Skin of body (tissue), 2 donors: Measurements from ENCODE around the gene DCTN4. TPM values are rescaled to one million over a fixed set of nuclear protein-coding genes. Genes with fewer than 3 reads are reported as not detected.

ENCODE experiments used
- DNase-seq: peaks from one replicate; lab custom pipeline; 2025; lab: John Stamatoyannopoulos, UW
- total RNA-seq: library from RNA; depleted of rRNA; stranded (reverse); fragments of >200 nt; gene quantifications from one replicate; pipeline ENCODE4 v1.2.3, GENCODE V29; 2014

The DCTN4 gene
- total RNA-seq, 1 donor from 2014 or later = 56.5 TPM

DNA sequence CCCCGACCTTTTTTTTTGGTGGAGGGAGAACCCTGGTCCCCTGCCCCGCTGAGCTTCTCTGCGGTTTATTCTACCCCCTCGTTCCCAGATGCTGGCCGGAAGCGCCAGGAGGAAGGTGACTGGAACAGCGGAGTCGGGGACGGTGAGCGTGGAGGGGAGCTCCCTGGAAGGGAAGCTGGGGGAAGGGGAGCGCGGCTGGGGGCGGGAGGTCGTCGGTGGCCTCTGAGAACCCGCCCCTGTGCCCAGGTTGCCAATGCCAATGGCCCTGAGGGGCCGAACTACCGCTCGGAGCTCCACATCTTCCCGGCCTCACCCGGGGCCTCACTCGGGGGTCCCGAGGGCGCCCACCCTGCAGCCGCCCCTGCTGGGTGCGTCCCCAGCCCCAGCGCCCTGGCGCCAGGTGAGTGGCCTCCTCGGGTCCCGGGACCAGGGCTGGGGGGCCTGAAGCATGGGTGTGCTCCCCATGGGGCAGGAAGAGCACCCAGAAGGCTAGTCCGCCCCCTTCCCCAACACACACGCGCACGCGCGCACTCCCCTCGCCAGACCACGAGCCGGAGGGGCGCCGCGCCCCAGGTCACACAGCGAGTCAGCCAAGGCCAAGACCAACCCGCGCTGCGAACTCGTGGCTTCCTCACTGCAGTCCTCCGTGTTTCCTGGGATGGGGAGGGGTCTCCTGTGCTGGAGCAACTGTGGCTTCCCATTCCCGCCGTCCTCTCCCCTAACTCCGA is 87.1 kb downstream of the DCTN4 start:
- DNase-seq = peak; percentile 13

DNA sequence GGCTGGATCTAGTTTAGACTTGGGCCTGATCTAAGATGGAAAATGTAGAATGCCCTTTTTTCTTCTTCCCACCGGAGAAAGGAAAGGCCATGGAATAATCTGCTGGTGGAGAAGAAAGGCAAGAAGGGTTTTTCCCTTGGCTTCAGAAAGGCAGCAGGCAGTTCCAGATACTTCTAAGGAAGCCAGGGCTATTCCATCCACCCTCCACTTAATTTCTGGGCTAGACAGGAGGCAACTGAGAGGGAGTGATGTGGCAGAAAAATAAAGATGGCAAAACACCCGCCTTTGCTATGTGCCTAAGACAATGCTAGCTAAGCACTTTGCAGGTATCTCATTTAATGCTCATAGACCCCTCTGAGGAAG is 87.9 kb downstream of the DCTN4 start:
- no peak for DNase-seq

DNA sequence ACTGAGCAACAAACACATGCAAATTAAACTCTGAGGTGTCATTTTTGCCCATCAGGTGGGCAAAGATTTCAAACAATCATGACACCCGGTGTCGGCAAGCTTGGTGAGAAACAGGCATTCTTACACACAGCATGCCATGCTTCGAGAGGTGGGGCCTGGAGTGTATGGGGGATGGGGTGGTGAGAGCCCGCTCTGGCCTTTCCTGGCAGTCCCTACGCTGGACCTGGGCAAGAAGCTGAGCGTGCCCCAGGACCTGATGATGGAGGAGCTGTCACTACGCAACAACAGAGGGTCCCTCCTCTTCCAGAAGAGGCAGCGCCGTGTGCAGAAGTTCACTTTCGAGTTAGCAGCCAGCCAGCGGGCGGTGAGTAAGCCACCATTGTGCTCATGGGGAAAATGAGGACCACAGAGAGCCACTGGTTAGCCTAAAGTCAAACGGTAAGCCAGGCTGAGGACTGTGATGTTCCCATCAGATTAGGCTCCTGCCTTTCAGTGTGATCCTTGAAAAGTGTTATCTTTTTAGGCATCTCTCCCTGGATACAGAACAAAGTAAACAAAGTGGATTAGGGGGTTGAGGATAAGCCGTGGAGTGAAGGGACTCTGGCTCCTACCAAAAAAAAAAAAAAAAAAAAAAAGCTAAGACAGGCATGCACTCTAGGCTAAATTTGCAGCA is 88.4 kb downstream of the DCTN4 start:
- DNase-seq = no peak

GRCh38 chr5:150665044-150665443 is 93.8 kb downstream of the DCTN4 start:
- no peak for DNase-seq

GRCh38 chr5:150663936-150664335 is 94.9 kb downstream of the DCTN4 start:
- no peak for DNase-seq

DNA sequence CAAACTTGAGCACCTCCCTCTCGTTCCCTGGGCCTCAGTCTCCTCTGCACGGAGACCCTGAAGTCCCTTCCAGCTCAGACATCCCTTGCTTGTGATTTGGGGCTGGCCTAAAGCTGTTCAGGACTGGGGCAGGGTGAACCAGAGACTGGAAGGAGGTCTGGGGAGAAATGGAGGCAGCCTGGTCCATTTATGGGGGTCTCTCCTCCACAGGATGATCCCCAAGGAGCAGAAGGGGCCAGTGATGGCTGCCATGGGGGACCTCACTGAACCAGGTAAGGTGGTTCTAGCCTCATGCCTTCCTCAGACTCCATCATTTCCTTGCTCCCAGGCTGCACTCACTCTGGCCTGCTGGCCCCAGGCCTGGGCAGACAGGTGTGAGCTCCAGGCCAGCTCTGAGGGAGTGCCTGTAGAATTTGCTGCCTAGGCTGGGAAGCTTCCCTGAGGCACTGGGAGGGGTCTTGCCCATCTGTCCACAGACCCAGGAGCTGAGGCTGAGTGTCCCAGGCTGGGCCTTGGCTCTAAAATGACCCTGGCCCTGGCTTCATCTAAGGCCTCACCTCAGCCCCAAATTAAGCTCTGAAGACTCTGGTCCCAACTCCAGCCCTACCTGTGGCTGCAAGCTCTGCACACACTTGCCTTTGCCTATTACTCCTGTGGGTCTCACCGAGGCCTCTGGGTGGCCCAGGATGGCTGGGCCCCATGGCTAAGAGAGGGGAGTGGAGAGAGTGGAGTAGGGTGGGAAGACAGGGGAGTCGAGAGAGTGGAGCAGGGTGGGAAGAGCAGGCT is 95.9 kb downstream of the DCTN4 start:
- no peak for DNase-seq

- no peak for DNase-seq
These were observed 96.8 kb downstream of the DCTN4 start for GRCh38 chr5:150661821-150662596.

- DNase-seq = no peak
These were observed 97.7 kb downstream of the DCTN4 start, which contains the start of gene MYOZ3 for GRCh38 chr5:150661086-150661485. MYOZ3 (plus strand) TSS chr5:150661251; CDS start chr5:150662942, 1,691 bp downstream.

DNA sequence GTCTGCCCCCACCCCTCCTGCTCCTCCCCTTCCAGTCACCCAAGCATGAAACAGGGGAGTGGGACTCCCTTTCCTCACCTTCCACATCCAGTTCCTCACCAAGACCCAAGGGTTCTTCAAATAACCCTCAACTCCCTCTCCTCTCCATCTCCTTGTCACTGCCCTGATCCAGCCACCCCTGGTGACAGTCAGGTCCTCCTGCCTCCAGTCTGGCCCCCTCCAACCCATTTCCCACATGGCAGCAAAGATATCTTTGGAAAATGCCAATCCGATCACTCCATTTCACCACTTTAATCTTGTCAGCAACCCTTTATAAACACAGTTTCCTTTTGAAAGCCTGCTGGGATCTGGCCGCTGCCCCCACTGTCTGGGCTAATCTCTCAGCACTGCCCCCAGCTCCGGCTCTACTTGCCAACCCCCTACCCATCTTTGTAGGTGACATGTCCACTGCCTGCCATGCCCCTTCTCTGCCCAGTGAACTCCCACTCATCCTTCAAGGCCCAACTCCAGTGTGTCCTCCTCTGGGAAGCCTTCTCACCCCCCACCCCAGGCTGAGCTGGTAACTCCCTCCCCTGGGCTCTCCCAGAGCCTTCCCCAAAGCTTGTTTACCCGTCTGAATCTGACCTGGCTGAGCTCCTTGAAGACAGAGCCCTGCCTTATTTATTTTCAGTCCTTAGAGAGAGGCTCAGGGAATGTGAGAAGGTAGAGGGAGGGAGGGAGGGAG is 98.5 kb downstream of the DCTN4 start:
- DNase-seq = no peak

DNA sequence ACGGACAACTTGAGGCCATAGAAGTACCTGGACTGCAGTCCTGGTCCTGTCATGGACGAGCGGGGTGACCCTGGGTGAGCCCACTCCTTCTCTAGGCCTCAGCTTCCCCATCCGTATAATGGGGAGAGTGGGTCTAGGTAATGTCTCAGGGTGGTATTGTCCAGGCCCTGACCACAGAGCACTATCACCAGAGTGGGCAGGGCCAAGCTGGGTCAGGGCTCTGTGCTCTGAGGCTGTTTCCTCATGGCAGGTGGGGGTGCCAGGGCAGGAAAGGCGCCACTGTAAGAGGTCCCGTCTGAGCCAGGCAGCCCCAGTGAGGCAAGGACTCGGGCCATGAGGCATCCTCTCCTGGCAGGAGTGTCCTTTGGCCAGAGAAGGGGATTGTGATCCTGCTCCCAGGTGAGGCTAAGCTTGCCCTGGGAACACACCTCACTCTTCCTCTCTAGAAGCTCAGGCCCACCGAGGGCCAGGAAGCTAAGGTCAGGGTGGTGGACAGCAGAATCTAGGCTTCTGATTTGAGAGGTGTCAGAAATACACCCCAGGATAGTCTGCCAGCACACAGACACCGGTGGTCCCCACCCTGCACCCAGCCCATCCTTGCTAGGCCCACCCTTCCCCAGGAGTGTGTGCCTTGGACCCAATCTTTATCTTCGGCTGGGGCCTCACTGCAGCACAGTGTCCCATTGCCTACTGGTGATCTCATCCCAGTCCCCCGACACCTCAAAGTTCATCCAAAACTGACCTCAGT is 99.3 kb downstream of the DCTN4 start:
- DNase-seq = no peak

GRCh38 chr5:150658699-150659265 is 100.0 kb downstream of the DCTN4 start:
- no peak for DNase-seq

Other genes with a start within 250 kb of the DCTN4 start
- gene SYNPO, start 118.4 kb downstream of the DCTN4 start, total RNA-seq = 3.9 TPM
- gene MYOZ3, start 97.8 kb downstream of the DCTN4 start, total RNA-seq = 3.1 TPM
- gene RBM22, start 58.0 kb downstream of the DCTN4 start, total RNA-seq = 24.9 TPM
- 13.5 TPM for gene SMIM3, start 19.7 kb upstream of the DCTN4 start, total RNA-seq
- 0.39 TPM for gene IRGM, start 87.5 kb upstream of the DCTN4 start, total RNA-seq
- 13.0 TPM for gene ZNF300, start 146.0 kb upstream of the DCTN4 start, total RNA-seq